Measurements from ENCODE around the gene RSPH10B2.
"Not testable (repeated sequence)": the region's sequence is repeated elsewhere in the genome, so short reads cannot be mapped to it uniquely, and the experiment has no call there.

RSPH10B2 gene

DNA sequence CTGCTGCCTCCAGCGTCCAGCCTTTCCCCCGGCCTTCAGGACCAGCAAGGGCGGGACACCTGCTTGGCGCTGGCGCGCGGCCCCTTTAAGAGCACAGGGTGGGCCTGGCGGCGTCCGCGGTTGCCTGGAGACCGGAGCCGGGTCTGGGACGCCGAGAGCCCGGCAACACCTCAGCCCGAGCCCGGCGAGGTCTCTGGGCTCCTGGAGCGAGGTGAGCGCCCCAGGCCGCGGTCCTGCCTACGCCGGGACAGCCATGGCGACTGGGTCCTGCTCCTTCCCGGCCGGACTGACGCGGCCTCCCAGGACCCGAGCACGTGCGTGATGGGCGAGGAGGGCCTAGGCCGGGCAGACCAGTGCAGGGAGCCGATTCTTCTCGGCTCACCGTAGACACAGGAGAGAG lies at the start of gene RSPH10B2:
Gene RSPH10B2 (plus strand): TSS at position 140 of the 400 bp plus-strand sequence. CDS start 3,575 bp downstream, outside the sequence.
- DNase-seq (ENCODE audit: low read depth): not testable (repeated sequence)

DNA sequence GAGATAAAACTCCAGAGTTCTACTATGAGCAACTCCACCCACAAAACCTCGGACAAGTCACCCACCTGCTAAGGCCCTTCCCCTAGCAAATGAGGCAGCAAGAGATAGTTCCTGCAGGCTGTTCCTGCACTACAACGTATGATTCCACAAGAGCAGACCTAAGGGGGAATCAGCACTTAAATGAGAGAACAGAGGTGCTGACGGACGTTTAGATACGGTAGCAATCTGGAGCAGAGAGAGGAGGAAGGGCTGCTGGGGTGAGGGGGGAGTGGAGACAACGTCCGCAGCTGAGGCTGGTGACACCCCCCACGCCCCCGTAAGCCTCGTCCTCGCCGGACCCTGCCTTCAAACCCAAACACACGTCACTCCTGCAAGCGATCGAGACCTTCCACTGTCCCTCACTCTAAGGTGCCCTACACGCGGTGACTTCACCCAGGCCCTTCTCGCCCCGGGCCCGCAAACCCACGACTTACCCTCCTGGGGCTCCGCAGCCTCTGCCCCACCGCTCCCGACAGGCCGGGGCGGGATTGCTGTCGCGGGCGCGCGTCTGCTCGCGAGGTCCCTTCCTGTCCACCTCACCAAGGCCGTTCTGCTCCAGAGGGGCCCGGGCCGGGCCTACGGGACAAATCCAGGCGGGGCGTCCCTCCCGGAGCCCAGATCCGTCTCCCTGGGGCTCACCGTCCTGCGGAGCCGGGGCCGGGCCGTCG lies 47.8 kb upstream of the RSPH10B2 start:
- peak; percentile 19 for DNase-seq (ENCODE audit: low read depth)

DNA sequence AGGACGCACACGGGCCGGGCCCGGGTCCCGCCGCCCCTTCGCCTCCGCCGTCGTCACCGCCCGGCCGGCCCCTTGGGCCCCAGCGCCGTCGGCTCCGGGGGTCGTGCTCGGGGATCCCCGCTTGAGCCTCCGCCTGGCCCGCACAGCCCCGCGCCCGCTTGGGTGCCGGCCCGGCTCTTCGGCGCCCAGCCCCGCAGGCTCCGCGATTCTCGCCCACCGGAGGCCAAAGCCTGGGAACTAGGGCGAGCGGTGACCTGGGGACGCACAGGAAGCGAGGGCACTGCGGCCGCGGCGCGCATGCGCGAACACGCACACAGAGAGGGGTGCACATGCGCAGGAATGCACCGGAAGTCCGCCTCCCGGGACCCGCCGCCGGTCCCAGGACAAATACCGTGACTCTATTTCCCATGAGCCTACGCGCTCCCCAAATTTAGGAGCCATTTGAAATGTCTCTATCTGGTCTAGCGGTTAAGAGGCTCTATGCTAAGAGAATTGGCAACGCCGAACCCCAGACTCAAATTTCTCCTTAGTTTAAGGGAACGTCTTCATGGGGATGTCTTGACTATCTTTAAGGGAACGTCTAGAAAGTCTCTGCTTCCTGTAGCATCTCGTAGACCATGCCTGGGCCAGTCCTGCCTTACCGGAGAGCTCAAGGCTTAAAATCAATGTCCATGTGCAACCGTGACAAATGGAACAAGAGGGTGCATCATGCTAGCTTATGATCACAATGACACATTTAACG lies 47.1 kb upstream of the RSPH10B2 start, which contains the start of gene ZNF12:
Gene ZNF12 (minus strand): TSS at position 282 of the 742 bp plus-strand sequence. CDS start 1,774 bp downstream, outside the sequence.
- DNase-seq (ENCODE audit: low read depth): peak; percentile 93

DNA sequence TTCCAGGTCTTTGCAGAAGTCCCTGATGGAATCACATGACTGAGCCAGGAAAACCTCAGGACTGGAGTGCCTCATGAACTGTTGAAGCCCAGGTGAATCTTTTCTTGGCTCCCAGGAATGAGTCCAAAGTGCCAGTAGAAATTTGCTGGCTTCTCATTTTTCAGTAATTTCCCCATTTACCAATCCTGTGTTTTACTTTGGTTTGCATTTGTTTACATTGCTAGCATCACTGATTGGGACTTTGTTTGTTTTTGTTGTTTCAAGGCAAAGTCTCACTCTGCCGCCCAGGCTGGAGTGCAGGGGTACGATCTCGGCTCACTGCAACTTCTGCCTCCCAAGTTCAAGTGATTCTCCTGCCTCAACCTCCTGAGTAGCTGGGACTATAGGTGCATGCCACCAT lies 45.6 kb upstream of the RSPH10B2 start:
- no peak for DNase-seq (ENCODE audit: low read depth)

DNA sequence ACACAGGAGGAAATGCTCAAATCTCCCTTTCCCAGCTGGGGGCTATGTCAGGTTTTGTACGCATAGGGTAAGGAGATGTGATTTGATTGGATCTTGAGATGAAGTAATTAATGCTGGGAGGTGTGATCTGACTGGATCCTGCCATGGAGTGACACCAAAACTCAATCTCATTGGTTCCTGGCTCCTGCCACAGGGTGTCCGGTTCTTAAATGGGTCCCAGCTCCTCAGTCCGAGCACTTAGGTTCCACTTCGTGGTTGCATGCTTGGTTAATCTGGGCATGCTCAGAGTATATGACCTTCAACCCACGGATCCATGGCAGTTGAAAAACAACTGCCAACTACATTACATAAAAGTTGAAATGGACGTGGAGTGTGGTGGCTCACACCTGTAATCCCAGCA lies 44.1 kb upstream of the RSPH10B2 start:
- no peak for DNase-seq (ENCODE audit: low read depth)

DNA sequence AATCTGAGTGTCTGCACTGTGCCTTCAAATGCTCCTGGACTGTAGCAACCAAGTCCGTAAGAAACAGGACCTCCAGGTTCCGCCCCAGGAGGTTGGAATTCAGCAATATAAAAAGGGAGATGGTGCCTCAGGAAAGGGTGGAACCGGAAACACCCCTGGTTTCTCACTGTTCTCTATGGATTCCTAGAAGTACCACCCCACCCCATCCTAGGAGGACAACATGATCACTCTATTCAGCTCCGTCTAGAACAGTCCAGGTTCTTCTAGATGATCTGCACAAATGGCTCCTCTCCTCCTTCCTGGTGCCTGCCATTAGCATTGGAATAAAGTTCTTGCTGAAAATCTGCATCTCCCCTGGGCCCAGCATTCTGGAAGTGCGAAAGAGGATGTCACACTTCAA lies 39.5 kb upstream of the RSPH10B2 start:
- DNase-seq (ENCODE audit: low read depth): no peak

DNA sequence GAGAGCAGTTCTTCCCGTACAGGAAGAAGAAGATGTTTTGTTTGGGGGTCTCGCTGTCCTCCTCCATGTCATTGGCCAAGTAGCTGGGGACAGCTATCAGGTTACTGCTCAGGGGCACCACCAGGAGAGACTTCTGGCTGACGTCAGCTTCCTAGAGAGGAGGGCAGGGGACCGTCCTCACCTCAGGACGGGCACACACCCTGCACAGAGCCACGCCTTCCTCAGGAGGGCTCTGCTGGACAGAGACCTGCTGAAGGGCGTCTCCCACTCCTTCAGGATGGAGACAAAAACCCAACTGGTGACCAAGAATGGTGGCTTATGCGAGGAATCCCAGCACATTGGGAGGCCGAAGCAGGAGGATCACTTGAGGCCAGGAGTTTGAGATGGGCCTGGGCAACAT lies 38.0 kb upstream of the RSPH10B2 start:
- DNase-seq (ENCODE audit: low read depth): not testable (repeated sequence)

DNA sequence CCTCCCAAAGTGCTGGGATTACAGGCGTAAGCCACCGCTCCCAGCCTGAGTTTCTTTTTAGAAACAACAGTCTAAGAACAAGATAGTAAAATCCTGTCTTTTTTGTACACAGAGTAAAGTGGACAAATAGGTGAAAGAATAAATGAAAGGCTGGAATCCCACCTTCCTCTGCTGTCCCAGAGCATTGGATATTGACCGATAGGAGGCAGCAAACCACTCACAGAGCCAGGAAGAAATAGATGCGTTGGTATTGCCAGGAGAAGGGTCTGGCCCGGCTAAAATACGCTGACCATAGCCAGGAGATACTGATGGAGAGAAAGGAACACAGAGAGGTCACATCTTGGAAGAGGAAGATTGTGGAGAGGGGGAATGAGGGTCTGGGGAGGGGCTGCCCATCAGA lies 35.8 kb upstream of the RSPH10B2 start:
- DNase-seq (ENCODE audit: low read depth): no peak

DNA sequence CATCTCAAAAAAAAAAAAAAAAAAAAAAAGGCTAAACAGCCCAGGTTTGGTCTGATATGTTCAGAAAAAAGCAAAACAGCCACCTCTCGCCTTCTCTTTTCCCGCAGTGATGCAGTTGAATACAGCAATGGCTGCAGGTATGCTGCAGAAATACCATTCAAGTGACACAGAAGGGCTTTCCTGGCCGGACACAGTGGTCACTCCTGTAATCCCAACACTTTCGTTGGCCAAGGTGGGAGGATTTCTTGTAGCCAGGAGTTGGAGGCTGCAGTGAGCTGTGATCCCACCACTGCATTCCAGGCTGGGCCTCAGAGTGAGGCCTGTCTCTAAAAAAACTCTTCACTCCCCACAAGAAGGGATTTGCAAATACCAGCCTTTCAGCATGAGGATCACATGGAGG lies 29.6 kb upstream of the RSPH10B2 start:
- DNase-seq (ENCODE audit: low read depth): not testable (repeated sequence)

DNA sequence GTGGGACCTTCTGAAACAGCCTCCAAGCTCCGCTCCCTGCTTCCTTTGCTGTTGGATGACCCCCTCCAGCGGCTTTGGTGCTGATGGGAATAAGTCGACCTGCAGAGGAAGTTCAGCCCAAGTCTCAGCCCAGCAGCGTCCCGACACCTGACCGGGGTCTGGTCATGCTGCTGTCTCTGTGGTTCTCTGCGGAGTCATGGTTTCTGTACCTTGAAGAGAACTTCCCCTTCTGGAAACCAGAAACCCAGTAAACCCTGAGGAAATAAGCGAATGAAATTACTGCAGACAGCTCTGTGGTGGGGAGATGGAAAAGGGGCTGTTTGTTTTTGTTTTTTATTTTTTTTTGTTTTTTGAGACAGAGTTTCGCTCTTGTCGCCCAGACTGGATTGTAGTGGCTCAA lies 28.9 kb upstream of the RSPH10B2 start:
- DNase-seq (ENCODE audit: low read depth): no peak

DNA sequence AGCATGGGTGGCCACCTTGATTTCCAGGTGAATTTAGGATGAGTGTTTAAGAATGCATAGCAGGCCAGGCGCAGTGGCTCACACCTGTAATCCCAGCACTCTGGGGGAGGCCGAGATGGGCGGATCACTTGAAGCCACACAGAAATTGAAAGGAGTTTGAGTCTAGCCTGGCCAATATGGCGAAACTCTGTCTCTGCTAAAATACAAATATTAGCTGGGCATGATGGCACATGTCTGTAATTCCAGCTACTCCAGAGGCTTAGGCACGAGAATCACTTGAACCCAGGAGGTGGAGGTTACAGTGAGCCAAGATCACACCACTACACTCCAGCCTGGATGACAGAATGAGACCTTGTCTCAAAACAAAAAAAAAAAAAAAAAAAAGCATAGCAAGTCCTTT lies 27.6 kb upstream of the RSPH10B2 start:
- not testable (repeated sequence) for DNase-seq (ENCODE audit: low read depth)

DNA sequence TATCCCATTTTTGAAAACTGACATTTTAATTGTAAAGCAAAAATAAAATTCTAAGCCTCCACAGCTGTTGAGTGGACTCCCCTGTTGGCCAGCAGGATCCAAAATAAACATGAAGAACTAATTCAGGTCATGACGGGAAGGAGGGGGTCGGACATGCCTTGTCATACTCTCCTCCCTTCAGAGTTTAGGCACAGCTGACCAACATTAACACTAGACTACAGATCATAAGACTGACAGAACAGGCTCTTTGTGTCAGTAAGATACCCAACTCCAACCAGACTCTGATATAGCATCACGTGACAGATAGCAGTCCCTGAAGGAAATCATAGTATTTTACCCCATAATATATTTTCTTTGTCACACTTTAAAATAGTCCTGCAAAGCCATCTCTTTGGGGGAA lies 26.2 kb upstream of the RSPH10B2 start:
- DNase-seq (ENCODE audit: low read depth): no peak

DNA sequence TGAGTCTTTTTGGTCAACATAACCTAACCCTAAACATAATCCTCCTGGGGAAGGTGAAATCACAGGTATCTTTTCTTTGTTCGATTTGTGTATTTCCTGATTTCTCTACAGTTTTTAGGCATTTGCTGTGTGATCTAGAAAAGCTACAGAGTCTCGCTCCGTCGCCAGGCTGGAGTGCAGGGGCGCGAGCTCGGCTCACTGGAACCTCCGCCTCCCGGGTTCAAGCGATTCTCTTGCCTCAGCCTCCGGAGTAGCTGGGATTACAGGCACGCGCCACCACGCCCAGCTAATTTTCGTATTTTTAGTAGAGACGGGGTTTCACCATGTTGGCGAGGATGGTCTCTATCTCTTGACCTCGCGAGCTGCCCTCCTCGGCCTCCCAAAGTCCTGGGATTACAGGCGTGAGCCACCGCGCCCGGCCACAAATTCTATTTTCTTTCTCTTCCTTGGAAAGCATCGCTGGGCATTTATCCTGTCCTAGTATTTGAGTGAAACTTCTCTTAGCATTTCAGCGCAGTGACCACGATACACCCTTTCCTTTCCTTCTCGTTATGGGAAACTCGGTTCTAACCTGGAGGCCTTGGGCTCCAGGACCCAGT lies 24.9 kb upstream of the RSPH10B2 start:
- DNase-seq (ENCODE audit: low read depth): not testable (repeated sequence)

DNA sequence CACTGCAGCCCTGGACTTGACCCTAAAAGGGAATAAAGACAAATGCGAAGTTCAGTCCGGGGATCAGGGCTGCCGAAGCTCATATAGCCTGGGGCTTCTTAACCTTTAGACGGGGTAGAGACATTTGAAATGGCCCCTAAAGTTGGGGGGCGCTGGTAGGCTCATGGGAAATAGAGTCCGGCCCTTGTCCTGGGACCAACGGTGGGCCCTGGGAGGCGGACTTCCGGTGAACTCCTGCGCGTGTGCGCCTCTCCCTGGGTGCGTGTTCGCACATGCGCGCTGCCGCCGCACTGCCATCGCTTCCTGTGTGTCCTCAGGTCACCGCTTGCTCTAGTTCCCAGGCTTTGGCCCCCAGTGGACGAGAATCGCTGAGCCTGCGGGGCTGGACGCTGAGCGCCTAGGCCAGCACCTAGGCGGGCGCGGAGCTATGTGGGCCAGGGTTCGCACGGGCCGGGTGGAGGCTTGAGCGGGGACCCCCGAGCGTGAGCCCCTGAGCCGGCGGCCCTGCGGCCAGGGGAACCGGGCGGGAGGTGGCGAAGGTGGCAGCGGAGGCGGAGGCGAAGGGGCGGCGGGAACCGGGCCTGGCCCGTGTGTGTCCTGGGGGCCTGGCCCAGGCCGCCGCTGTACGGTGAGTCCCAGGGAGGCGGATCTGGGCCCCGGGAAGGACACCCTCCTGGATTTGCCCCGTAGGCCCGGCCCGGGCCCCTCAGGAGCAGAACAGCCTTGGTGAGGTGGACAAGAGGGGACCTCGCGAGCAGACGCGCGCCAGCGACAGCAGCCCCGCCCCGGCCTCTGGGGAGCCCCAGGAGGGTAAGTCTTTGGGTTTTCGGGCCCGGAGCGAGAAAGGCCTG lies 24.2 kb upstream of the RSPH10B2 start:
- peak; percentile 68 for DNase-seq (ENCODE audit: low read depth)

DNA sequence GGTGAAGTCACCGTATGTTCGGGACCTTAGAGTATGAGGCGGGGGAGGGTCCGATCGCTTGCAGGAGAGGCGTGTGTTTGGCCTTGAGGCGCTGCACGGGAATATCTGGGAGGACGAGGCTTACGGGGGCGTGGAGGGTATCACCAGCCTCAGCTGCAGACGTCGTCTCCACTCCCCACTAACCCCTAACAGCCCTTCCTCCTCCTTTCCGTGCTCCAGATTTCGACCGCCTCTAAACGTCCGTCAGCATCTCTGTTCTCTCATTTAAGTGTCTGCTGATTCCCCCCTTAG lies 23.6 kb upstream of the RSPH10B2 start:
- DNase-seq (ENCODE audit: low read depth): no peak

DNA sequence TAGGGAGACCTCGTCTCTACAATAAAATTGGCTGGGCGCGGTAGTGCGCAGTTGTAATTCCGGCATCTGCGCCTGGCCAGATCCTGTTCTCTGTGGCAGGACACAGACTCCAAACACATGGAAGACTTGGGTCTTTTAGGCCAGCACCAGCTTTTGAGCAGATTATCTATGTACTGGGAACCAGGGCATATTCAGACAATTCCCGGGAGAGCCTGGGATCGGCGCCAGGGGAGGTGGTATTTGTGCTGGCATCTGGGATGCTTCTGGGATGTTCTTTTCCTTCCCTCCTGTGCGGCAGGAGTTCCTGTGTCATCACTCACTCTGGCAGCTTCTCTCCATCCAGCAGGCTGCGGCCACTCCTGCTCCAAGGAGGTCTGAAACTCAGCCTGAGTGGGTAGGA lies 15.5 kb upstream of the RSPH10B2 start:
- not testable (repeated sequence) for DNase-seq (ENCODE audit: low read depth)

DNA sequence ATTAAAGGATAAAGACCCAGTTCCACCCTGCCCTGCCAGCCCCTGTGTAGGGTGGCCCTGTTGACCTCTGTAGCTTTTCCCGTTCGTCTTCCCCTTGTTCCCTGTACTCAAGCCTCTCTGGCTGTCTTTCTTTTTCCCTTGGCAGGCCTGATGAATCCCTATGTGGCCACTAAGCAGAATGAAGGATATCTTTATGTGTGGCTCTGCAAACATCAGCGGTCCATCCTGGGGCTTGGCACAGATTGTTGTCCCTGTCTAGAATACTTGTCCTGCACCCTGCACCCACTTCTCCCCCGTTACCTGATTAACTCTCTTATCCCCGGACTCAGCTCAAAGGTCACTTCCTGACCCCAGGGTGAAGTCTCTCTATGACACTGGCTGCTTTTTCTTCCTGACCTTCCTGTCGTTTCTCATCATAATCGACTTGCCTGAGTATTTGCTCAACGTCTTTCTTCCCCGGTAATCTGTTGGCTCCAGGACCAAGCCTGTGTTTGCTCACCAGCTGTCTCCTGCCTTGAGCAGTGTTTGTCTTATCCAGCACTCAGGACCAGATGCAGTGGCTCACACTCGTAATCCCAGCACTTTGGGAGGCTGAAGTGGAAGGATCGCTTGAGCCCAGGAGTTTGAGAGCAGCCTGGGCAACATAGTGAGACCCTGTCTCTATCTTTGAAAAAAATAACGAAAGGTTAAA lies 9.3 kb upstream of the RSPH10B2 start:
- DNase-seq (ENCODE audit: low read depth): not testable (repeated sequence)

DNA sequence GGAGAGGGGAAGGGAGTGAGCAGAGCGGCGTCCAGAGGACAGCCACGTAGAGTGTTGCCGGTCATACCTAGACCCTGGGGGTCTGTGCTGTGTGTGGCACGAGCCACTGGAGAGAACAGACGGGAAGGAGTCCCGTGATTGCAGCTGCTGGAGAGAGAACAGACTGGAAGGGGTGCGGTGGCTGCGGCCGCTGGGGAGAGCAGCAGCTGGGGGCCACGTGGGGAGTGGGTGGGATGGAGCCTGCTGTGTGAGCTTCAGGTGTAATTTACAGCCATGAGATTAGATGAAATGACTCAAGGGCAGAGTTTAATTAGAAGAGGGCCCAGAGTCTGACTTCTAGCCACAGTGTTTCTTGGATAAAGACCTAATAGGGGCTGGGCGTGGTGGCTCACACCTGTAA lies 4.6 kb upstream of the RSPH10B2 start:
- not testable (repeated sequence) for DNase-seq (ENCODE audit: low read depth)

DNA sequence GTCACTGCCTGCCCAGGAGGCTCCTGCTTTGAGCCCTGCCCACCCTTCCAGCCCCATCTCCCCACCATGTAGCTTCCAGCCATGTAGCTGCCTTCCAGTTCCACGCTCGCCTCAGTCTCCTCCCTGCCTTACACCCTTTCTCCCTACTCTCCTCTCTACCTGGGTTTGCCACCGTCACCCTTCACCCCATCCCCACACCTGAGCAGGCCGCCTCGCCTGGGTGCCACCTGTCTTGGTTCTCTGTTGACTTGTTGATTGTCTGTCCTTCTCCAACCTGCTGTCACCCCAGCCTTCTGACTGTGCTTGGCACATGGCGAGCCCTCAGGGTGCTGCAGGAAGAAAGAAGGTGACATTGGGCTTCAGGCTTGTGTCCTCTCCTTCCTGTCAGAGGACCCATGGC lies 3.7 kb upstream of the RSPH10B2 start:
- DNase-seq (ENCODE audit: low read depth): not testable (repeated sequence)

DNA sequence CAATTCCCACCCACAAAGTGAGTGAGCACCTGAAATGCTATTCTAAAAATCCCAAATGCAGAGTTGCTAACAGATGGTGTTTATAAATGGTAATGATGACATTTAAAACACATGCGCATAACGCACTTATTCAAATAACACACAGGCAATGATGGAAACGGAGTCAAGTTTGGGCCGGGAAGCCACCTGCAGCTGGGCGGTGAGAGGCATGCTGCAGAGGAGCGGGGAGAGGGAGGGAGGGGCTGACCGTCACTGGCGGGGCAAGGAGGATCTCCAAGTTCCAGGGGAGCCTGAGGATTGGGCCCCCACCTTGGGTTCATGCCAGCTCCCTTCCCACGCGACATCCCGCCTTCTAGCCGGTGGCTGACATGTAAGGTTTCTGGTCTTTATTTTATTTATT lies 7.3 kb downstream of the RSPH10B2 start:
- DNase-seq (ENCODE audit: low read depth): not testable (repeated sequence)

DNA sequence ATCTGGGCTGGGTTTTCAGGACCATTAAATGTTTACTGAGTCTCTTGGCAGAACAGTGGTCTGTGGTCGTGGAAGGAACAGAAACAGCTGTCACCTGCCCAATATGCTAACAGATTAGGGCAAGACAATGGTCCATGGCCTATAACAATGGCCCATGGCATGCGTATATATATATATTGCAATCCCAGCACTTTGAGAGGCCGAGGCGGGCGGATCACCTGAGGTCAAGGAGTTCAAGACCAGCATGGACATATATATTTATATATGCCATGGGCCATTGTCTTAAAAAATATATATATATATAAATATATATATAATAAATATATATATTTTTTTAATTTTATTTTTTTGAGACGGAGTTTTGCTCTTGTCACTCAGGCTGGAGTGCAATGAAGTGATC lies 27.7 kb downstream of the RSPH10B2 start:
- DNase-seq (ENCODE audit: low read depth): not testable (repeated sequence)

DNA sequence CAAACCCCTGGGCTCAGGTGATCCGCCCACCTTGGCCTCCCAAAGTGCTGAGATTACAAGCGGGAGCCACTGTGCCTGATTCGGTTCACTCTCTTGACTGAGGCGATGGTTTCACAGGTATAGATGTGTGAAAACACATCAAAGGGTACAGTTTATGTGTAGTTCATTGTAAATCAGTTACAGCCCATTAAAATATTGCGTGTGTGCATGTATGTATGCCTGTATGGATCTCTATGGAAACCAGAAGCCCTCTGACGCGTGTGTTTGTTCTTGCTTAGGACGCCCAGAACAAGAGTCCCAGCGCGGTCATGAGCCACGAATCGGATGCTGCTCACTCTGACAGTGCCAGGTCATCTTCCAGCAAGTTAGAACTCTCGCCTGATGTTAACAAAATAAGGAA lies 35.5 kb downstream of the RSPH10B2 start:
- not testable (repeated sequence) for DNase-seq (ENCODE audit: low read depth)
